OCI-LY3 (cell line): ENCODE measurements around the gene YJU2.

Source experiments
- CTCF ChIP-seq: fragments of 200-600, 300-600 bp; sonication (generic); IDR thresholded peaks from 2 replicates; pipeline ENCODE4 v1.5.1; 2014; ENCODE audit warnings: antibody characterized with exemption, low read length, low read depth
- EZH2phosphoT487 ChIP-seq: fragments of 200-600 bp; shearing (Covaris generic); IDR thresholded peaks from 2 replicates; pipeline ENCODE4 v1.6.1; 2018; ENCODE audit warnings: antibody characterized with exemption, mixed run types, low read depth

- TF ChIP-seq CTCF (no peak), EZH2phosphoT487 (no peak)
These were observed 63.6 kb downstream of the YJU2 start for GRCh38 chr19:4310247-4311121.
